ENCODE measurements around the gene ALKBH5. TPM values are rescaled to one million over a fixed set of nuclear protein-coding genes. Genes with fewer than 3 reads are reported as not detected.

ALKBH5 gene
- total and polyA plus RNA-seq, 5 donors from 2014 or later, result 102 to 123 (median 118) TPM

GRCh38 chr17:18141210-18141803 lies 42.3 kb upstream of the ALKBH5 start:
- Mint-ChIP-seq H3K36me3 (no peaks in the 10 kb centered on the region), H3K9me3 (no peaks in the 10 kb centered on the region), H3K27ac (peak overlapping the region in 1 of 3 donors; percentile 21), H3K4me1 (peaks cover 4 to 6% (median 5%) of the 10 kb centered on the region in 4 donors), H3K4me3 (no peak overlapping the region), H3K27me3 (no peaks in the 10 kb centered on the region)
- Histone ChIP-seq H3K9me3 (ENCODE audit: control insufficient read depth in 2 of 2, low read length in 2 of 2) (no peaks in the 10 kb centered on the region), H3K36me3 (ENCODE audit: control insufficient read depth, insufficient read depth, low read length) (no peaks in the 10 kb centered on the region), H3K4me3 (ENCODE audit: low read depth, low read length) (no peak overlapping the region), H3K27me3 (ENCODE audit: control insufficient read depth, insufficient read depth, low read length) (no peaks in the 10 kb centered on the region), H3K27ac (ENCODE audit: insufficient read depth, low read length, poor library complexity, severe bottlenecking) (no peak overlapping the region), H3K4me1 (ENCODE audit: control insufficient read depth, insufficient read depth, low read length, poor library complexity, severe bottlenecking) (no peaks in the 10 kb centered on the region)
- peak; percentile 55 to 63 for ATAC-seq (ENCODE audit: low read depth in 2 of 2)
- peak; percentile 15 to 65 (median 62) for DNase-seq

GRCh38 chr17:18142417-18142816 lies 41.2 kb upstream of the ALKBH5 start:
- H3K36me3 Mint-ChIP-seq, result no peaks in the 10 kb centered on the region
- no peaks in the 10 kb centered on the region for H3K27me3 Mint-ChIP-seq
- ATAC-seq (ENCODE audit: low read depth in 2 of 2) (no peak), DNase-seq (no peak)
- Histone ChIP-seq H3K36me3 (ENCODE audit: control insufficient read depth, insufficient read depth, low read length) (no peaks in the 10 kb centered on the region), H3K27me3 (ENCODE audit: control insufficient read depth, insufficient read depth, low read length) (no peaks in the 10 kb centered on the region), H3K4me1 (ENCODE audit: control insufficient read depth, insufficient read depth, low read length, poor library complexity, severe bottlenecking) (no peaks in the 10 kb centered on the region), H3K4me3 (ENCODE audit: low read depth, low read length) (no peak overlapping the region), H3K27ac (ENCODE audit: insufficient read depth, low read length, poor library complexity, severe bottlenecking) (no peak overlapping the region), H3K9me3 (ENCODE audit: control insufficient read depth in 2 of 2, low read length in 2 of 2) (no peaks in the 10 kb centered on the region)
- H3K27ac Mint-ChIP-seq, result no peak overlapping the region
- peak overlapping the region in 1 of 4 donors; percentile 82 for H3K4me3 Mint-ChIP-seq
- no peaks in the 10 kb centered on the region for H3K9me3 Mint-ChIP-seq
- peaks cover 4 to 6% (median 5%) of the 10 kb centered on the region in 4 donors for H3K4me1 Mint-ChIP-seq

- Mint-ChIP-seq H3K36me3 (no peaks in the 10 kb centered on the region), H3K4me3 (no peak overlapping the region), H3K27me3 (no peaks in the 10 kb centered on the region), H3K4me1 (peaks cover 4 to 6% (median 5%) of the 10 kb centered on the region in 4 donors), H3K9me3 (no peaks in the 10 kb centered on the region), H3K27ac (peak overlapping the region in 1 of 3 donors; percentile 9)
- H3K27ac ChIP-seq (ENCODE audit: insufficient read depth, low read length, poor library complexity, severe bottlenecking), result no peak overlapping the region
- H3K27me3 ChIP-seq (ENCODE audit: control insufficient read depth, insufficient read depth, low read length), result no peaks in the 10 kb centered on the region
- ATAC-seq (ENCODE audit: low read depth in 2 of 2), result no peak
- no peaks in the 10 kb centered on the region for H3K4me1 ChIP-seq (ENCODE audit: control insufficient read depth, insufficient read depth, low read length, poor library complexity, severe bottlenecking)
- no peak overlapping the region for H3K4me3 ChIP-seq (ENCODE audit: low read depth, low read length)
- no peaks in the 10 kb centered on the region for H3K9me3 ChIP-seq (ENCODE audit: control insufficient read depth in 2 of 2, low read length in 2 of 2)
- no peak for DNase-seq
- H3K36me3 ChIP-seq (ENCODE audit: control insufficient read depth, insufficient read depth, low read length), result no peaks in the 10 kb centered on the region
Measured at GRCh38 chr17:18143044-18143936, 40.3 kb upstream of the ALKBH5 start.

GRCh38 chr17:18144261-18144660 lies 39.4 kb upstream of the ALKBH5 start:
- H3K4me1 Mint-ChIP-seq, result peaks cover 4 to 6% (median 5%) of the 10 kb centered on the region in 4 donors
- Histone ChIP-seq H3K36me3 (ENCODE audit: control insufficient read depth, insufficient read depth, low read length) (no peaks in the 10 kb centered on the region), H3K4me3 (ENCODE audit: low read depth, low read length) (no peak overlapping the region), H3K4me1 (ENCODE audit: control insufficient read depth, insufficient read depth, low read length, poor library complexity, severe bottlenecking) (no peaks in the 10 kb centered on the region), H3K27ac (ENCODE audit: insufficient read depth, low read length, poor library complexity, severe bottlenecking) (no peak overlapping the region), H3K27me3 (ENCODE audit: control insufficient read depth, insufficient read depth, low read length) (no peaks in the 10 kb centered on the region), H3K9me3 (ENCODE audit: control insufficient read depth in 2 of 2, low read length in 2 of 2) (no peaks in the 10 kb centered on the region)
- DNase-seq (no peak), ATAC-seq (ENCODE audit: low read depth in 2 of 2) (no peak)
- no peak overlapping the region for H3K4me3 Mint-ChIP-seq
- no peaks in the 10 kb centered on the region for H3K9me3 Mint-ChIP-seq
- H3K36me3 Mint-ChIP-seq, result no peaks in the 10 kb centered on the region
- H3K27me3 Mint-ChIP-seq, result no peaks in the 10 kb centered on the region
- H3K27ac Mint-ChIP-seq, result no peak overlapping the region

- no peak for ATAC-seq (ENCODE audit: low read depth in 2 of 2)
Measured at GRCh38 chr17:18144855-18145254, 38.8 kb upstream of the ALKBH5 start.

GRCh38 chr17:18145811-18146210 lies 37.8 kb upstream of the ALKBH5 start:
- no peaks in the 10 kb centered on the region for H3K27me3 ChIP-seq (ENCODE audit: control insufficient read depth, insufficient read depth, low read length)
- H3K9me3 ChIP-seq (ENCODE audit: control insufficient read depth in 2 of 2, low read length in 2 of 2), result no peaks in the 10 kb centered on the region
- H3K4me1 ChIP-seq (ENCODE audit: control insufficient read depth, insufficient read depth, low read length, poor library complexity, severe bottlenecking), result no peaks in the 10 kb centered on the region
- no peaks in the 10 kb centered on the region for H3K36me3 ChIP-seq (ENCODE audit: control insufficient read depth, insufficient read depth, low read length)
- no peak overlapping the region for H3K4me3 ChIP-seq (ENCODE audit: low read depth, low read length)
- H3K9me3 Mint-ChIP-seq, result no peaks in the 10 kb centered on the region
- H3K27ac ChIP-seq (ENCODE audit: insufficient read depth, low read length, poor library complexity, severe bottlenecking), result no peak overlapping the region
- H3K4me3 Mint-ChIP-seq, result no peak overlapping the region
- H3K36me3 Mint-ChIP-seq, result no peaks in the 10 kb centered on the region
- H3K27ac Mint-ChIP-seq, result no peak overlapping the region
- no peaks in the 10 kb centered on the region for H3K27me3 Mint-ChIP-seq
- no peak for DNase-seq
- no peak for ATAC-seq (ENCODE audit: low read depth in 2 of 2)
- peaks cover 4 to 6% (median 5%) of the 10 kb centered on the region in 4 donors for H3K4me1 Mint-ChIP-seq

More at GRCh38 chr17:18144855-18145254, 38.8 kb upstream of the ALKBH5 start:
- Mint-ChIP-seq H3K4me1 (peaks cover 4 to 6% (median 5%) of the 10 kb centered on the region in 4 donors), H3K9me3 (no peaks in the 10 kb centered on the region), H3K27ac (peak overlapping the region in 1 of 3 donors; percentile 42), H3K36me3 (no peaks in the 10 kb centered on the region), H3K27me3 (no peaks in the 10 kb centered on the region), H3K4me3 (no peak overlapping the region)
- no peaks in the 10 kb centered on the region for H3K4me1 ChIP-seq (ENCODE audit: control insufficient read depth, insufficient read depth, low read length, poor library complexity, severe bottlenecking)
- no peaks in the 10 kb centered on the region for H3K9me3 ChIP-seq (ENCODE audit: control insufficient read depth in 2 of 2, low read length in 2 of 2)
- no peak overlapping the region for H3K4me3 ChIP-seq (ENCODE audit: low read depth, low read length)
- H3K36me3 ChIP-seq (ENCODE audit: control insufficient read depth, insufficient read depth, low read length), result no peaks in the 10 kb centered on the region
- DNase-seq, result no peak
- H3K27ac ChIP-seq (ENCODE audit: insufficient read depth, low read length, poor library complexity, severe bottlenecking), result no peak overlapping the region
- no peaks in the 10 kb centered on the region for H3K27me3 ChIP-seq (ENCODE audit: control insufficient read depth, insufficient read depth, low read length)

GRCh38 chr17:18146259-18146658 lies 37.4 kb upstream of the ALKBH5 start:
- Mint-ChIP-seq H3K27me3 (no peaks in the 10 kb centered on the region), H3K4me3 (no peak overlapping the region), H3K27ac (no peak overlapping the region), H3K9me3 (no peaks in the 10 kb centered on the region), H3K36me3 (no peaks in the 10 kb centered on the region), H3K4me1 (peaks cover under 1 to 2% (median 2%) of the 10 kb centered on the region in 4 donors)
- H3K9me3 ChIP-seq (ENCODE audit: control insufficient read depth in 2 of 2, low read length in 2 of 2), result no peaks in the 10 kb centered on the region
- ATAC-seq (ENCODE audit: low read depth in 2 of 2), result no peak
- H3K36me3 ChIP-seq (ENCODE audit: control insufficient read depth, insufficient read depth, low read length), result no peaks in the 10 kb centered on the region
- no peak for DNase-seq
- H3K27me3 ChIP-seq (ENCODE audit: control insufficient read depth, insufficient read depth, low read length), result no peaks in the 10 kb centered on the region
- no peak overlapping the region for H3K27ac ChIP-seq (ENCODE audit: insufficient read depth, low read length, poor library complexity, severe bottlenecking)
- no peak overlapping the region for H3K4me3 ChIP-seq (ENCODE audit: low read depth, low read length)
- no peaks in the 10 kb centered on the region for H3K4me1 ChIP-seq (ENCODE audit: control insufficient read depth, insufficient read depth, low read length, poor library complexity, severe bottlenecking)

Data from CD4-positive, CD25-positive, alpha-beta regulatory T cell (primary cell).